Measurements from ENCODE around the gene PDAP1.
"Not testable (repeated sequence)": the region's sequence is repeated elsewhere in the genome, so short reads cannot be mapped to it uniquely, and the experiment has no call there.

PDAP1 gene

GRCh38 chr7:99379043-99379577, 29.3 kb downstream of the PDAP1 start:
- peak in 1 of 2 donors; percentile 34 for DNase-seq (ENCODE audit: low read depth in 2 of 2)

- DNase-seq (ENCODE audit: low read depth in 2 of 2), result peak in 1 of 2 donors; percentile 60
Observed at GRCh38 chr7:99375070-99375807, 33.2 kb downstream of the PDAP1 start.

- DNase-seq (ENCODE audit: low read depth in 2 of 2), result peak; percentile 71 to 87
Observed at GRCh38 chr7:99374111-99375064, 34.0 kb downstream of the PDAP1 start, which contains the start of gene ARPC1B. Gene ARPC1B, plus strand, starts transcription at chr7:99374730. Its CDS starts 10,985 bp downstream, at chr7:99385715.

- DNase-seq (ENCODE audit: low read depth in 2 of 2), result no peak
Observed at GRCh38 chr7:99373091-99374066, 35.0 kb downstream of the PDAP1 start.

- DNase-seq (ENCODE audit: low read depth in 2 of 2), result no peak
Observed at GRCh38 chr7:99372275-99373090, 35.9 kb downstream of the PDAP1 start.

GRCh38 chr7:99371376-99371920, 36.9 kb downstream of the PDAP1 start:
- DNase-seq (ENCODE audit: low read depth in 2 of 2), result no peak

- no peak for DNase-seq (ENCODE audit: low read depth in 2 of 2)
Observed at GRCh38 chr7:99369767-99370391, 38.5 kb downstream of the PDAP1 start.

GRCh38 chr7:99368750-99369389, 39.5 kb downstream of the PDAP1 start:
- DNase-seq (ENCODE audit: low read depth in 2 of 2), result no peak

GRCh38 chr7:99366646-99367045, 41.8 kb downstream of the PDAP1 start:
- no peak for DNase-seq (ENCODE audit: low read depth in 2 of 2)

GRCh38 chr7:99365318-99366141, 42.9 kb downstream of the PDAP1 start:
- no peak for DNase-seq (ENCODE audit: low read depth in 2 of 2)

GRCh38 chr7:99363286-99363685, 45.1 kb downstream of the PDAP1 start:
- no peak for DNase-seq (ENCODE audit: low read depth in 2 of 2)

- no peak for DNase-seq (ENCODE audit: low read depth in 2 of 2)
Observed at GRCh38 chr7:99362801-99363200, 45.6 kb downstream of the PDAP1 start.

GRCh38 chr7:99359465-99360154, 48.8 kb downstream of the PDAP1 start:
- no peak for DNase-seq (ENCODE audit: low read depth in 2 of 2)

- not testable (repeated sequence) for DNase-seq (ENCODE audit: low read depth in 2 of 2)
Observed at GRCh38 chr7:99358521-99358920, 49.9 kb downstream of the PDAP1 start.

GRCh38 chr7:99357701-99358490, 50.5 kb downstream of the PDAP1 start:
- DNase-seq (ENCODE audit: low read depth in 2 of 2), result no peak

- DNase-seq (ENCODE audit: low read depth in 2 of 2), result no peak
Observed at GRCh38 chr7:99355098-99355497, 53.3 kb downstream of the PDAP1 start.

GRCh38 chr7:99352247-99352646, 56.1 kb downstream of the PDAP1 start:
- no peak for DNase-seq (ENCODE audit: low read depth in 2 of 2)

Data from stimulated activated CD4-positive, alpha-beta T cell treated with anti-CD3 and anti-CD28 coated beads, Interleukin-15, amount 100 ng/mL, for 48 hours (primary cell).